Measurements from ENCODE around the gene CTU2.

DNA sequence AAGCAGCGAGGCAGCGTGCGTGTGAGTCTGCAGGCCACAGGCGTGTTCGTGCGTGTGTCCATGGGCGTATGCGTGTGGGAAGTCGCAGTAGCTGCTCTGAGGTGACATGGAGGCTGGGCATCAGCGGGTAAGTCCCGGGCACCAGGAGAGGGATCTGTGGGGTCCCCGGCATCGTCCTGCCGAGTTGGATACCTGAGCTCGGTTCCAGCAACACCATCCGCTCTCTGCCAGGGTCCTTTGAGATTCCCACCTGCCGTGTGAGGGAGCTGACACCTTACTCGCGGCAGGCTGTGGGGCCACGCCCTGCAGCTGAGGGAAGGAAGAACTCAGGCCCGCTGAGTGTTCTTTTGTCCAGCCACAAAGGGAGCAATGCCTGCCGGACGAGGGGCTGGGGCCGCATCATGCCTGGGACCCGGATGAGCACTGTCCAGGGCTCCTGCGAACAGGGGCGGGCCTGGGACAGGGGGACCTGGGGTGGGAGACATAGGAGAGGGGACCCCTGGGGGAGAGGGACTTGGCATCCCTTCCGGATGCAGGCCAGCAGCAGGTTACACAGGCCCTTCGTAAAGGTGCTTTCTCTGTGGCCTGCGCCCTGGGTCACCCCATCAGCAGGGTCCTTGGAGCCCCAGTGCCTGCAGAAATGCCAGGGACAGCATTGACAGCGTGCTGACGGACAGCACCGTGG, 15.0 kb upstream of the CTU2 start:
- TF ChIP-seq EGR1 (IDR thresholded peaks at IDR 0.05) (no peak), TAF1 (IDR thresholded peaks at IDR 0.05; ENCODE audit: low read depth) (no peak), CREB1 (IDR thresholded peaks at IDR 0.05; ENCODE audit: low read depth) (no peak), EP300 (IDR thresholded peaks at IDR 0.05; ENCODE audit: borderline replicate concordance) (no peak), TCF12 (IDR thresholded peaks at IDR 0.05; ENCODE audit: low read depth) (no peak), YY1 (IDR thresholded peaks at IDR 0.05; ENCODE audit: low read depth) (no peak), ZBTB7A (IDR thresholded peaks at IDR 0.05; ENCODE audit: low read depth) (no peak)
- TF ChIP-seq, protein P1, sequence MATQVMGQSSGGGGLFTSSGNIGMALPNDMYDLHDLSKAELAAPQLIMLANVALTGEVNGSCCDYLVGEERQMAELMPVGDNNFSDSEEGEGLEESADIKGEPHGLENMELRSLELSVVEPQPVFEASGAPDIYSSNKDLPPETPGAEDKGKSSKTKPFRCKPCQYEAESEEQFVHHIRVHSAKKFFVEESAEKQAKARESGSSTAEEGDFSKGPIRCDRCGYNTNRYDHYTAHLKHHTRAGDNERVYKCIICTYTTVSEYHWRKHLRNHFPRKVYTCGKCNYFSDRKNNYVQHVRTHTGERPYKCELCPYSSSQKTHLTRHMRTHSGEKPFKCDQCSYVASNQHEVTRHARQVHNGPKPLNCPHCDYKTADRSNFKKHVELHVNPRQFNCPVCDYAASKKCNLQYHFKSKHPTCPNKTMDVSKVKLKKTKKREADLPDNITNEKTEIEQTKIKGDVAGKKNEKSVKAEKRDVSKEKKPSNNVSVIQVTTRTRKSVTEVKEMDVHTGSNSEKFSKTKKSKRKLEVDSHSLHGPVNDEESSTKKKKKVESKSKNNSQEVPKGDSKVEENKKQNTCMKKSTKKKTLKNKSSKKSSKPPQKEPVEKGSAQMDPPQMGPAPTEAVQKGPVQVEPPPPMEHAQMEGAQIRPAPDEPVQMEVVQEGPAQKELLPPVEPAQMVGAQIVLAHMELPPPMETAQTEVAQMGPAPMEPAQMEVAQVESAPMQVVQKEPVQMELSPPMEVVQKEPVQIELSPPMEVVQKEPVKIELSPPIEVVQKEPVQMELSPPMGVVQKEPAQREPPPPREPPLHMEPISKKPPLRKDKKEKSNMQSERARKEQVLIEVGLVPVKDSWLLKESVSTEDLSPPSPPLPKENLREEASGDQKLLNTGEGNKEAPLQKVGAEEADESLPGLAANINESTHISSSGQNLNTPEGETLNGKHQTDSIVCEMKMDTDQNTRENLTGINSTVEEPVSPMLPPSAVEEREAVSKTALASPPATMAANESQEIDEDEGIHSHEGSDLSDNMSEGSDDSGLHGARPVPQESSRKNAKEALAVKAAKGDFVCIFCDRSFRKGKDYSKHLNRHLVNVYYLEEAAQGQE (IDR thresholded peaks at IDR 0.05; ENCODE audit: low read depth) = no peak
- TF ChIP-seq, protein P2, sequence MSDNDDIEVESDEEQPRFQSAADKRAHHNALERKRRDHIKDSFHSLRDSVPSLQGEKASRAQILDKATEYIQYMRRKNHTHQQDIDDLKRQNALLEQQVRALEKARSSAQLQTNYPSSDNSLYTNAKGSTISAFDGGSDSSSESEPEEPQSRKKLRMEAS (IDR thresholded peaks at IDR 0.05) = no peak

Data from Ishikawa (cell line).